HG02588 (cell line): ENCODE measurements around the gene AKAP4.

Source experiments
- ATAC-seq: cut with Tn5 transposase; IDR thresholded peaks from one replicate; pipeline ENCODE4 v1.9.1; 2021; ENCODE audit warnings: mild to moderate bottlenecking, moderate library complexity; ENCODE audit not compliant: unreplicated experiment

Gene AKAP4

GRCh38 chrX:50200907-50201306 lies at the start of gene AKAP4:
Gene AKAP4, minus strand, starts transcription at chrX:50201007. Its CDS starts 118 bp downstream, at chrX:50200889.
- no peak for ATAC-seq

- no peak for ATAC-seq
These were observed 10.7 kb upstream of the AKAP4 start for GRCh38 chrX:50211510-50211909.

GRCh38 chrX:50206753-50207152 lies 5.9 kb upstream of the AKAP4 start:
- no peak for ATAC-seq

GRCh38 chrX:50204364-50204899 lies 3.6 kb upstream of the AKAP4 start, which contains the start of gene CCNB3:
Gene CCNB3, plus strand, starts transcription at chrX:50204765. Its CDS starts 80,399 bp downstream, at chrX:50285164.
- peak; percentile 95 for ATAC-seq

- no peak for ATAC-seq
These were observed 1.7 kb upstream of the AKAP4 start for GRCh38 chrX:50202539-50202938.

- ATAC-seq: no peak
These were observed 2.5 kb downstream of the AKAP4 start for GRCh38 chrX:50198348-50198747.

GRCh38 chrX:50188859-50189600 lies 11.8 kb downstream of the AKAP4 start:
- ATAC-seq: no peak

- no peak for ATAC-seq
These were observed 16.9 kb downstream of the AKAP4 start for GRCh38 chrX:50183891-50184290.

- no peak for ATAC-seq
These were observed 20.5 kb downstream of the AKAP4 start for GRCh38 chrX:50180073-50180940.

- ATAC-seq: no peak
These were observed 31.1 kb downstream of the AKAP4 start for GRCh38 chrX:50169717-50170116.

- peak; percentile 50 for ATAC-seq
These were observed 32.5 kb downstream of the AKAP4 start for GRCh38 chrX:50168241-50168687.

GRCh38 chrX:50167366-50167765 lies 33.4 kb downstream of the AKAP4 start:
- no peak for ATAC-seq

- no peak for ATAC-seq
These were observed 35.1 kb downstream of the AKAP4 start for GRCh38 chrX:50165727-50166126.

GRCh38 chrX:50161127-50161526 lies 39.7 kb downstream of the AKAP4 start:
- ATAC-seq: no peak

GRCh38 chrX:50158593-50158992 lies 42.2 kb downstream of the AKAP4 start:
- no peak for ATAC-seq

GRCh38 chrX:50157545-50158135 lies 43.2 kb downstream of the AKAP4 start:
- ATAC-seq: no peak

- no peak for ATAC-seq
These were observed 46.4 kb downstream of the AKAP4 start for GRCh38 chrX:50154429-50154828.

- ATAC-seq: no peak
These were observed 48.4 kb downstream of the AKAP4 start for GRCh38 chrX:50152456-50152855.

- ATAC-seq: no peak
These were observed 52.8 kb downstream of the AKAP4 start for GRCh38 chrX:50147972-50148371.
